ENCODE results near the gene TRIP12.

DNA sequence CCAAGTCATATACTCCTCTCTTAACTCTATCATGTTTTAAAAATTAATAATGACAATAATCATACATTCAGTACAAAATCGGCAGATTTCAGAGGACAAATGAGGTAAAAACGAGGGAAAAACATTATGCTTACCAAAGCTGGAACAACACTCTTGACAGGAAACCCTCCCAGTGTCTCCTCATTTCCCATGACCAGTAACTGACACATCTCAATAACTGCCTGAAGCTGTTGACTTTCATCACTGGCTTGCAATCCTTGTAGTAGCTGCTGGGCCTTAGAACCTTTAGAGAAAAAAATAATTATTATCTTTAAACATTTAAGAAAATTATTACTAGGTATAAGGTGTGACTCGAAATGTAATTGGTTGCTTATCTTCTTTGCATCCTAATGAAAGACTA is 103.6 kb downstream of the TRIP12 start:
- TF ChIP-seq, protein P1, sequence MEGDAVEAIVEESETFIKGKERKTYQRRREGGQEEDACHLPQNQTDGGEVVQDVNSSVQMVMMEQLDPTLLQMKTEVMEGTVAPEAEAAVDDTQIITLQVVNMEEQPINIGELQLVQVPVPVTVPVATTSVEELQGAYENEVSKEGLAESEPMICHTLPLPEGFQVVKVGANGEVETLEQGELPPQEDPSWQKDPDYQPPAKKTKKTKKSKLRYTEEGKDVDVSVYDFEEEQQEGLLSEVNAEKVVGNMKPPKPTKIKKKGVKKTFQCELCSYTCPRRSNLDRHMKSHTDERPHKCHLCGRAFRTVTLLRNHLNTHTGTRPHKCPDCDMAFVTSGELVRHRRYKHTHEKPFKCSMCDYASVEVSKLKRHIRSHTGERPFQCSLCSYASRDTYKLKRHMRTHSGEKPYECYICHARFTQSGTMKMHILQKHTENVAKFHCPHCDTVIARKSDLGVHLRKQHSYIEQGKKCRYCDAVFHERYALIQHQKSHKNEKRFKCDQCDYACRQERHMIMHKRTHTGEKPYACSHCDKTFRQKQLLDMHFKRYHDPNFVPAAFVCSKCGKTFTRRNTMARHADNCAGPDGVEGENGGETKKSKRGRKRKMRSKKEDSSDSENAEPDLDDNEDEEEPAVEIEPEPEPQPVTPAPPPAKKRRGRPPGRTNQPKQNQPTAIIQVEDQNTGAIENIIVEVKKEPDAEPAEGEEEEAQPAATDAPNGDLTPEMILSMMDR (IDR thresholded peaks at IDR 0.05) = no peak
- TF ChIP-seq POLR2A (IDR thresholded peaks at IDR 0.05; ENCODE audit: low read depth) (no peak), EP300 (IDR thresholded peaks at IDR 0.05) (no peak)

All from esophagus muscularis mucosa (tissue), 4 donors.